Posterior vena cava (tissue), 2 donors: ENCODE measurements around the gene HSDL1. TPM values are rescaled to one million over a fixed set of nuclear protein-coding genes. Genes with fewer than 3 reads are reported as not detected.

ENCODE experiments used
- DNase-seq: peaks from one replicate; pipeline ENCODE4 v3.0.0-alpha.2; 2020; ENCODE audit warnings: low spot score
- intact Hi-C, 2 donors: fragments of 100-400 bp; cut with DNase I; formaldehyde crosslinking; loops; one replicate each; pipeline versions ENCODE4 v1.14.1 to v1.14.2; 2022 to 2023
- long read RNA-seq, 2 donors: library from polyadenylated mRNA; unstranded; transcript quantifications; one replicate each; pipeline ENCODE4 v2.0.0, GENCODE V29; 2020 to 2021
- total RNA-seq, 2 donors: library from RNA; stranded (reverse); fragmentation: NEBNext Ultra II Directional; extraction: Animal tissue kit (Norgen Biotek cat#: 25700); gene quantifications; one replicate each; pipeline ENCODE4 v1.2.1, GENCODE V29; 2021
- donor health status: DM: yes; HTN: yes; CAD: no.
- donor health status: DM: yes; HTN: yes; CAD: no.

HSDL1 gene
- 10 to 100 TPM; 10.1 to 21.2 TPM for total RNA-seq
- long read RNA-seq, donor 1, partial matches to known transcripts = 0 of 3 reads
- long read RNA-seq, donor 1, other reads (novel, unspliced or antisense) = 0 of 3 reads
- long read RNA-seq, donor 2, transcript HSDL1-201 (6 exons, 3,519 nt) = major isoform, 5 of 7 reads
- long read RNA-seq, donor 2, partial matches to known transcripts = 2 of 7 reads
- long read RNA-seq, donor 2, other reads (novel, unspliced or antisense) = 0 of 7 reads

DNA sequence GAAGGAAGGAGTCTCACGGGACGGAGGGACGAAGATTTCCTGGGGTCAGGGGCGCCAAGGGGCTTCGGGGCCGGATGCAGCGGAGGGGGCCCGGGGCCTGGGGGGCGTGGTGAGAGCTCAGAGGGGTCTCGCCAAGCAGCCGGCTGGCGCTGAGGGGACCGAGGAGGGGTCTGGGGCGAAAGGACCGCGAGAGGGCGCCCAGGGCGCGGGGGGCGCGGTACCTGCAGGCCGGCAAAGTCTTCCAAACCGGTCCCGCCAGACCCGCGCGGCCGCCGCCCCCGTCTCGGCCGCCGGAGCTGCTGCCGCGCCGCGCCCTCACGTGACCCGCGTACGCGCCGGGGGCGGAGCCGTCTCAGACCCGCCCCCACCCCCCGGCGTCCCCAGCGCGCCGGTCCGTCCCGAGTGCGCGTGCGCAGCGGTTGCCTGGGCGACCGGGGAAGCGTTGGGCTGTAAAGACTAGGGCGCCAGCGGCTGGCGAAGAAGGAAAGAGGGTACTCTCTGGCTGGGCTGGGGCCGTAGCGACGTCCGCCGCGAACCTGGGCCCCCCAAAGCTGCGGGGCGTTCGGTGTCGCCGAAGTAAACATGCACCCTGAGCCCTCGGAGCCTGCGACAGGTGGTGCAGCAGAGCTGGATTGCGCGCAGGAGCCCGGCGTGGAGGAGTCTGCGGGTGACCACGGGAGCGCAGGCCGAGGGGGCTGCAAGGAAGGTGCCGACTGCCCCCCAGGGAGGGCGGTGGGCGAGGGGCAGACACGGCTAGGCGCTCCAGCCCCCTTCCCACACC is at the start of gene HSDL1, which contains the start of gene DNAAF1:
Gene HSDL1 (minus strand): TSS at position 319 of the 781 bp plus-strand sequence. CDS start 13,856 bp downstream, outside the sequence.
Gene DNAAF1 (plus strand): TSS at position 450 of the 781 bp plus-strand sequence. CDS start 133 bp downstream, at position 583.
- intact Hi-C loops = no loop called here
- peak; percentile 97 for DNase-seq

GRCh38 chr16:84194018-84194417 is 49.0 kb upstream of the HSDL1 start:
- no peak for DNase-seq
- intact Hi-C loops = no loop called here

GRCh38 chr16:84193480-84193879 is 48.5 kb upstream of the HSDL1 start:
- intact Hi-C loops = no loop called here
- DNase-seq = no peak

DNA sequence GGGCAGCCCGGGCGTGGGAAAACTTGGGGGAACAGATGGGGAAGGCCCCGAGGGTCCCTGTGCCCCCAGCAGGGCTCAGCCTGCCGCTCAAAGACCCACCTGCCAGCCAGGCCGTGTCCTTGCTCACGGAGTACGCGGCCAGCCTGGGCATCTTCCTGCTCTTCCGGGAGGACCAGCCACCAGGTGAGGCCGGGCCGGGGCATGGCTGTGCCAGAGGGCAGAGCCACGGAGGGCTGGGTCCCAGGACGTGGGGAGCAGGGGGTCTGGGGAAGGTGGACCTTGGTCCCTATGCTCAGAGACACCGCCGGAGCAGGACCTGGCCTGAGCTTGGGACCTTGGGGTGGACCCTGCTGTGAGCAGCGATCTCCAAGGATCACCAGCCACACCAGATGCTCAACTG is 46.5 kb upstream of the HSDL1 start:
- intact Hi-C loops = no loop called here

GRCh38 chr16:84190731-84191388 is 45.9 kb upstream of the HSDL1 start, which contains the start of gene ADAD2:
Gene ADAD2 (plus strand): TSS chr16:84191157. CDS start chr16:84191231, 74 bp downstream.
- no peak for DNase-seq
- intact Hi-C loops = no loop called here

More for the DNA sequence above, 46.5 kb upstream of the HSDL1 start:
- DNase-seq = no peak

DNA sequence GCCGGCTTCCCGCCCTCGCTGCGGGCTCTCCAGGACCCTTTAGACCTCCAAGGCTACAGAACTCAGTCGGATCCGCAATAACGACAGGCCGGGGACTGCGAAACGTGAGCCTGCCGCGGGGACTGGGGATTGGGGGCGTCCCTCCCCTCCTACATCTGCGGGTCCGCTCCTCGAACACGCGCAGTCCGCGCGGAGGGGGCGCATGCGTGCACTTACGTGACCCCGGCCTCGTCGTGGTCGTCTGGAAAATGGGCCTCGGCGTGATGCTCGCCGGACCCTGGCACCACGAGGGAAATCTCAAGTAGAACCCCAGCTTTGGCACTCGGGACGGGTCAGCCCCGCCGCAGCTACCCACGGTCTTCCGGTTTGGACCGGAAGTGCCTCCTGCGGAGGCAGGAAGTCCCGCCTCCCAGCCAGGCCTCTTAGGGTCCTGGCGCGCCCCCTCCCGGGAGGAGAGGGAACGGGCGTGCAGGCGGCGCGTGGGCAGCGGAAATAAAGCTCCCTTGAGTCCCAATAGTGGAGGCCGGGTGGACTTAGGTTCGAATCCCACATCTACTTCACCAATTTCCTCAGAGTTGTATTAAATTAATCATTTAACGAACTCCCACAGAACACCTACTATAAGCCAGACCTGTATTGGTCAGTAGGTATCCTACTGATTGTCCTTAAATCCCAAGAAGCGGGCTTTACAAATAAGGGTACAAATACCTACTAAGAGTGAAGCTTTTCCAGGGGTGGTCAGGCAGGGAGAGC is 41.9 kb upstream of the HSDL1 start, which contains the start of gene TAF1C:
Gene TAF1C (minus strand): TSS at position 373 of the 753 bp plus-strand sequence. CDS start 2,069 bp downstream, outside the sequence.
- DNase-seq = peak; percentile 98

GRCh38 chr16:84184775-84185174 is 39.8 kb upstream of the HSDL1 start:
- intact Hi-C loops = loop anchor here in 1 of 2 donors (5.0 to 10.0 kb wide), 2 partner anchors 60 to 212 kb away; no protein-coding TSS in a partner anchor
- DNase-seq = no peak

More for the DNA sequence above, 41.9 kb upstream of the HSDL1 start, which contains the start of gene TAF1C:
- intact Hi-C loops = loop anchor here in 1 of 2 donors (10.0 kb wide), 1 partner anchor 62 kb away; no protein-coding TSS in a partner anchor

DNA sequence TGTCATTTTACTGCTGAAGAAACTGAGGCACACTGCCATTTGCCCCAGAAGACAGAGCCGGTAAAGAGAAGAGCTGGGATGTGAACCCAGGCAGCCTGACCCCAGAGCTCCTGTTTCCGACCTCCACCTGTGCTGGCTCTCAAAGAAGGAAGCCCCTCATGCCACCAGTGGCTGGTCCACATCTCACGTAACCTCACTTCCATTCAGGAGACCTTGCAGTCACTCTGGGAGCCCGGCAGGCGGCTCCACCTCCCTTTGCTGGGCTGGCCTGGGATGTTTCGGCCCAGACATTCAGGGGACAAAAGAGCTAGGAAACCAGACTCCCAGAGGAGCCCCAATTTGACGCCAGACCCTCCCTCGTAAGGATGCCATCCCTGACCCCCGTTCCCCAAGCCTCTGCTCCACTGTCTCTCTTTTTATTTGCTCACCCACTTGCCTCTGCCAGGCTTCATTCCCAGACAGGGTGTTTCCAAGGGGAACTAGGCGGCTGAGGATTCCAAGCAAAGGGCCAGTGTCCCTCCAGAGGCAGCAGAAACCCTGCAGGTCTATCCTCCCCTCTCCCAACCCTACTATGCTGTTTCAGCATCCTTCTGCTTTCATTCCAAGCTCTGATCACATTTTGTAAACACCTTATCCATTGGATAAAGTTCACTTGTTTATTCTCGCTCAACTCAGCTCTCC is 39.1 kb upstream of the HSDL1 start:
- DNase-seq = no peak
- intact Hi-C loops = loop anchor here in 1 of 2 donors (5.0 to 10.0 kb wide), 2 partner anchors 59 to 212 kb away; no protein-coding TSS in a partner anchor

DNA sequence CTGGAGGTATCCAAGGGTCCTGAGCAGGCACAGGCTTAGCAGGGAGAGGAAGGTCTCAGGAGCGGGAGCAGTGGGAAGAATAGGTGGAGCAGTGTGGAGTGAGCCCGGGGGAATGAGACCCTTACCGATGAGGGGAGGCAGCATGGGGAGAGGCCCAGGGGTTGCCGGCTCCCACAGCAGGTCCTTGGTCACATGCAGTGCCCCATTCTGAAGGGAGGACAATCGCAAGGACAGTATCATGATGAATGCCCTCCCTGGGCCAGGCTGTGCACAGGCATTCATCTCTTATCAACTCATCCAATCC is 38.5 kb upstream of the HSDL1 start:
- no peak for DNase-seq
- intact Hi-C loops = loop anchor here in 1 of 2 donors (5.0 to 10.0 kb wide), 2 partner anchors 59 to 211 kb away; no protein-coding TSS in a partner anchor

GRCh38 chr16:84182680-84183571 is 37.9 kb upstream of the HSDL1 start:
- intact Hi-C loops = loop anchor here in 1 of 2 donors (5.0 to 10.0 kb wide), 2 partner anchors 58 to 211 kb away; no protein-coding TSS in a partner anchor
- DNase-seq = peak; percentile 66

- intact Hi-C loops = loop anchor here in 1 of 2 donors (5.0 to 10.0 kb wide), 2 partner anchors 57 to 210 kb away; no protein-coding TSS in a partner anchor
- no peak for DNase-seq
These were observed 37.1 kb upstream of the HSDL1 start for GRCh38 chr16:84182104-84182503.

GRCh38 chr16:84181144-84181915 is 36.4 kb upstream of the HSDL1 start:
- no peak for DNase-seq
- intact Hi-C loops = loop anchor here in 1 of 2 donors (5.0 to 10.0 kb wide), 2 partner anchors 57 to 209 kb away; no protein-coding TSS in a partner anchor

GRCh38 chr16:84180519-84181140 is 35.7 kb upstream of the HSDL1 start:
- intact Hi-C loops = loop anchor here in 1 of 2 donors (5.0 to 10.0 kb wide), 2 partner anchors 56 to 208 kb away; no protein-coding TSS in a partner anchor

GRCh38 chr16:84179612-84180320 is 34.8 kb upstream of the HSDL1 start:
- intact Hi-C loops = loop anchor here in 1 of 2 donors (5.0 to 10.0 kb wide), 3 partner anchors 55 to 207 kb away; no protein-coding TSS in a partner anchor
- no peak for DNase-seq

More at GRCh38 chr16:84180519-84181140, 35.7 kb upstream of the HSDL1 start:
- DNase-seq = no peak
